PC-3 (cell line): ENCODE data around the gene GJA3. TPM values are rescaled to one million over a fixed set of nuclear protein-coding genes. Genes with fewer than 3 reads are reported as not detected.

Experiments
- ATAC-seq: fragments of 200-7000 bp; cut with Tn5 transposase; 2 replicates; pipeline ENCODE4 v1.9.1; 2020; ENCODE audit warnings: mild to moderate bottlenecking, moderate library complexity
- BruUV-seq: library from RNA; stranded (reverse); fragments of 400-500 nt; replicated peaks from 2 replicates; lab custom pipeline; 2021; lab: Mats Ljungman, UMichigan
- CTCF ChIA-PET: fragments of 300-600 bp; sonication (Branson Sonifier 250); formaldehyde crosslinking; loops from one replicate; lab custom pipeline; 2022; ENCODE audit warnings: antibody characterized with exemption; lab: Charles Lee
- POLR2A ChIA-PET: fragments of 300-600 bp; sonication (Branson Sonifier 250); formaldehyde crosslinking; loops from one replicate; lab custom pipeline; 2022; ENCODE audit warnings: antibody characterized with exemption; ENCODE audit not compliant: unreplicated experiment; lab: Charles Lee
- DNase-seq: peaks from one replicate; pipeline ENCODE4 v3.0.0-alpha.2; 2015
- H2AFZ ChIP-seq: fragments of 300-600 bp; sonication (generic); 2 replicates; pipeline ENCODE4 v1.6.0; 2016; ENCODE audit warnings: antibody characterized with exemption, low read length
- H3F3A ChIP-seq: fragments of 300-600 bp; sonication (generic); one replicate; pipeline ENCODE4 v1.6.0; 2017; ENCODE audit warnings: antibody characterized with exemption, low read length, control low read depth, mild to moderate bottlenecking; ENCODE audit not compliant: unreplicated experiment
- H3K27ac ChIP-seq: fragments of 300-600 bp; sonication (generic); 2 replicates; pipeline ENCODE4 v1.5.1; 2016; ENCODE audit warnings: mild to moderate bottlenecking, low read length
- H3K27me3 ChIP-seq: fragments of 300-600 bp; sonication (generic); 2 replicates; pipeline ENCODE4 v1.6.1; 2016; ENCODE audit warnings: low read length, mixed read lengths
- H3K36me3 ChIP-seq: fragments of 300-600 bp; sonication (generic); 2 replicates; pipeline ENCODE4 v1.6.1; 2016; ENCODE audit warnings: low read depth, mixed run types, low read length, mixed read lengths
- H3K4me1 ChIP-seq: fragments of 300-600 bp; sonication (generic); 2 replicates; pipeline ENCODE4 v1.5.1; 2016; ENCODE audit warnings: low read length; ENCODE audit not compliant: insufficient read depth
- H3K4me2 ChIP-seq: fragments of 300-600 bp; sonication (generic); 2 replicates; pipeline ENCODE4 v1.6.0; 2016; ENCODE audit warnings: low read length
- H3K4me3 ChIP-seq: fragments of 300-600 bp; sonication (generic); 2 replicates; pipeline ENCODE4 v1.5.1; 2016; ENCODE audit warnings: mild to moderate bottlenecking, low read length, mixed read lengths
- H3K79me2 ChIP-seq: fragments of 300-600 bp; sonication (generic); 2 replicates; pipeline ENCODE4 v1.6.1; 2017; ENCODE audit warnings: low read length, mixed read lengths
- H3K9ac ChIP-seq: fragments of 300-600 bp; sonication (generic); 2 replicates; pipeline ENCODE4 v1.6.0; 2016; ENCODE audit warnings: mild to moderate bottlenecking, low read length
- H3K9me2 ChIP-seq: fragments of 300-600 bp; sonication (generic); replicated peaks from 2 replicates; pipeline ENCODE4 v1.6.1; 2016; ENCODE audit warnings: mixed run types, low read length, mixed read lengths
- H3K9me3 ChIP-seq: fragments of 300-600 bp; sonication (generic); 2 replicates; pipeline ENCODE4 v1.6.1; 2016; ENCODE audit warnings: low read length, mixed read lengths
- H4K20me1 ChIP-seq: fragments of 300-600 bp; sonication (generic); 2 replicates; pipeline ENCODE4 v1.6.1; 2016; ENCODE audit warnings: low read length, mixed read lengths
- EZH2 ChIP-seq: fragments of 300-600 bp; sonication (generic); IDR thresholded peaks from one replicate; pipeline ENCODE4 v1.6.1; 2017; ENCODE audit warnings: antibody characterized with exemption, mild to moderate bottlenecking, low read length; ENCODE audit not compliant: unreplicated experiment
- EZH2phosphoT487 ChIP-seq: fragments of 300-600 bp; sonication (generic); IDR thresholded peaks from 2 replicates; pipeline ENCODE4 v1.6.1; 2018; ENCODE audit warnings: mild to moderate bottlenecking, antibody characterized with exemption, low read length, borderline replicate concordance
- intact Hi-C: fragments of 100-400 bp; cut with micrococcal nuclease; formaldehyde crosslinking; loops from 2 replicates; pipeline ENCODE4 v1.9.0; 2023
- total RNA-seq: library from RNA; depleted of rRNA; stranded (reverse); fragments of >200 nt; gene quantifications from 2 replicates; pipeline ENCODE4 v1.2.3, GENCODE V29; 2014
- TF ChIP-seq, protein P1 (sequence below): fragments of 300-600 bp; sonication (generic); conservative IDR thresholded peaks from 2 replicates; pipeline ENCODE4 v1.5.1; 2017; ENCODE audit warnings: antibody characterized with exemption, low read depth, mild to moderate bottlenecking, low read length

The GJA3 gene
- total RNA-seq, 1 experiment from 2014 or later = 0.55 TPM

DNA sequence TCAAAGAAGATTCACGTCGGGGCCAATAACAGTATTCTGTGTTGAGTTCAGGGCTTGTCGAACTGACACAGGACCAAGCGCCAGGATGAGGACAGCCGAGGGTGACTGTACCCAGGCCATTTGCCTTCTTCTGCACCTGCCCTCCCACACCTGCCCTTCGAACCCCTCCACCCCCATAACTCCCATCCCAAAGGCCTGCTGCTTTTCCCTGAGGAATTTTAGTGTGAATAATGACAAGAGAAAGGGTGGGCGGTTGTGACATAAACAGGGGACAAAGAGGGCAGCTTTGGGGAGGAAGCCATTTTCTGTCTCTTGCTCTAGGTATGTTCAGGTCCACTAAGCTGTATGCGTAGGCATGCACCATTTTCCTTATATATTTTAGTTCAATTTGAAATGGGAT lies 26.1 kb downstream of the GJA3 start:
- CTCF ChIA-PET = interaction anchor here (0.5 kb wide), 1 partner anchor 29 kb away, joined by 3 read pairs; no protein-coding TSS in a partner anchor
- intact Hi-C loops = no loop called here
- Histone ChIP-seq H3K4me3 (no peak overlapping the region), H4K20me1 (no peaks in the 10 kb centered on the region), H3K4me1 (no peaks in the 10 kb centered on the region), H3K9ac (no peak overlapping the region), H3K9me2 (no peaks in the 10 kb centered on the region), H3K79me2 (no peaks in the 10 kb centered on the region), H3K27ac (no peak overlapping the region), H3K36me3 (no peaks in the 10 kb centered on the region), H3F3A (no peaks in the 10 kb centered on the region), H3K9me3 (no peaks in the 10 kb centered on the region), H2AFZ (no peak overlapping the region), H3K4me2 (no peak overlapping the region), H3K27me3 (no peaks in the 10 kb centered on the region)
- DNase-seq (no peak), ATAC-seq (no peak)
- BruUV-seq = no TSS peak
- TF ChIP-seq EZH2 (no peak), EZH2phosphoT487 (no peak)
- TF ChIP-seq, protein P1, sequence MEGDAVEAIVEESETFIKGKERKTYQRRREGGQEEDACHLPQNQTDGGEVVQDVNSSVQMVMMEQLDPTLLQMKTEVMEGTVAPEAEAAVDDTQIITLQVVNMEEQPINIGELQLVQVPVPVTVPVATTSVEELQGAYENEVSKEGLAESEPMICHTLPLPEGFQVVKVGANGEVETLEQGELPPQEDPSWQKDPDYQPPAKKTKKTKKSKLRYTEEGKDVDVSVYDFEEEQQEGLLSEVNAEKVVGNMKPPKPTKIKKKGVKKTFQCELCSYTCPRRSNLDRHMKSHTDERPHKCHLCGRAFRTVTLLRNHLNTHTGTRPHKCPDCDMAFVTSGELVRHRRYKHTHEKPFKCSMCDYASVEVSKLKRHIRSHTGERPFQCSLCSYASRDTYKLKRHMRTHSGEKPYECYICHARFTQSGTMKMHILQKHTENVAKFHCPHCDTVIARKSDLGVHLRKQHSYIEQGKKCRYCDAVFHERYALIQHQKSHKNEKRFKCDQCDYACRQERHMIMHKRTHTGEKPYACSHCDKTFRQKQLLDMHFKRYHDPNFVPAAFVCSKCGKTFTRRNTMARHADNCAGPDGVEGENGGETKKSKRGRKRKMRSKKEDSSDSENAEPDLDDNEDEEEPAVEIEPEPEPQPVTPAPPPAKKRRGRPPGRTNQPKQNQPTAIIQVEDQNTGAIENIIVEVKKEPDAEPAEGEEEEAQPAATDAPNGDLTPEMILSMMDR = no peak
- POLR2A ChIA-PET = no interaction called here

DNA sequence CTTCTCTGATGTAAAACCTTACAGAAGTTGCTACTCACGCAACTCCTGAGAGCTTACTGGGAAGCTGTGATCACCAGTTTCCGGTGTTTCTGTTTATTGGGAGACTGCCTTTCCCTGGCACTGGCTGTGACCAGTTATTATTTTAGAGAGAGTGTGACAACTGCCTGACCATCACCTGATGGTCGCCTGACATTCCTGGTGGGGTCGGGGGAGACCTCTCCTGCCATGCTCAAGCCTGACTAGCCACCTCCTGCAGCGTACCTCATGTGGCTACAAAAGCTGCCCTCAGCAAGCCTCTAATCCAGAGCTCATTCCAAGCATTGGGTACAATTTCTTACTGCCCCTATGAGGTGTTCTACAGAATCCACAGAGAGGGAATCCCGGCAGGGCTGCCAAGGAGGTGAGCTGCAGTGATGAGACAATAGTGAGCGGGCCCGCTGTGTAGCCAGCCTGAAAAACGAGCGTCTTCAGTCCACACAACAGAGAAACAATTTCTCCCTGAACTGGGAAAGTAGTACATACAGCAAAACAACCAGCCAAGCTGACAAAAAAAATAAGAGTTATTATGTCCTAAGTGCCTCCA lies 28.7 kb downstream of the GJA3 start:
- no TSS peak for BruUV-seq
- POLR2A ChIA-PET = no interaction called here

More for the DNA sequence above, 28.7 kb downstream of the GJA3 start:
- Histone ChIP-seq H3K79me2 (no peaks in the 10 kb centered on the region), H3K4me2 (no peak overlapping the region), H3K9me2 (no peaks in the 10 kb centered on the region), H3F3A (no peaks in the 10 kb centered on the region), H3K4me1 (peaks cover 5% of the 10 kb centered on the region; the same call in 1 of the 2 replicates), H2AFZ (no peak overlapping the region), H3K27ac (no peak overlapping the region), H3K9me3 (no peaks in the 10 kb centered on the region), H3K36me3 (no peaks in the 10 kb centered on the region), H3K9ac (no peak overlapping the region), H3K27me3 (no peaks in the 10 kb centered on the region), H3K4me3 (no peak overlapping the region), H4K20me1 (no peaks in the 10 kb centered on the region)
- TF ChIP-seq EZH2phosphoT487 = no peak
- TF ChIP-seq, protein P1 = no peak
- TF ChIP-seq EZH2 = no peak
- DNase-seq = no peak
- intact Hi-C loops = no loop called here
- CTCF ChIA-PET = no interaction called here
- no peak for ATAC-seq
